Neural progenitor cell (in vitro differentiated cells): ENCODE data around the gene SPOCK3. TPM values are rescaled to one million over a fixed set of nuclear protein-coding genes. Genes with fewer than 3 reads are reported as not detected.

Experiments
- DNase-seq: peaks from one replicate; pipeline ENCODE4 v3.0.0-alpha.2; 2016; ENCODE audit warnings: low spot score
- H2AFZ ChIP-seq: fragments of 200-600 bp; sonication (generic); replicated peaks from 2 replicates; pipeline ENCODE4 v1.6.1; 2016; ENCODE audit warnings: antibody characterized with exemption
- H3F3A ChIP-seq: fragments of 200-600 bp; sonication (generic); 2 replicates; pipeline ENCODE4 v1.6.1; 2016; ENCODE audit warnings: antibody characterized with exemption, low read depth
- H3K27ac ChIP-seq: fragments of 200-600 bp; sonication (generic); 2 replicates; pipeline ENCODE4 v1.5.1; 2016; ENCODE audit warnings: mild to moderate bottlenecking
- H3K27me3 ChIP-seq: fragments of 200-600 bp; sonication (generic); 2 replicates; pipeline ENCODE4 v1.6.1; 2016; ENCODE audit warnings: mild to moderate bottlenecking, moderate library complexity
- H3K36me3 ChIP-seq: fragments of 200-600 bp; sonication (generic); 2 replicates; pipeline ENCODE4 v1.5.1; 2016
- H3K4me1 ChIP-seq: fragments of 200-600 bp; sonication (generic); 2 replicates; pipeline ENCODE4 v1.6.1; 2016; ENCODE audit warnings: mixed run types
- H3K4me2 ChIP-seq: fragments of 200-600 bp; sonication (generic); 2 replicates; pipeline ENCODE4 v1.6.1; 2016
- H3K4me3 ChIP-seq: fragments of 200-600 bp; sonication (generic); 2 replicates; pipeline ENCODE4 v1.5.1; 2016
- H3K79me2 ChIP-seq: fragments of 200-600 bp; sonication (generic); 2 replicates; pipeline ENCODE4 v1.6.1; 2016; ENCODE audit warnings: low read depth
- H3K9ac ChIP-seq: fragments of 200-600 bp; sonication (generic); 2 replicates; pipeline ENCODE4 v1.6.1; 2016
- H3K9me3 ChIP-seq: fragments of 200-600 bp; sonication (generic); 2 replicates; pipeline ENCODE4 v1.5.1; 2016; ENCODE audit warnings: low read depth
- H4K20me1 ChIP-seq: fragments of 200-600 bp; sonication (generic); 2 replicates; pipeline ENCODE4 v1.6.1; 2016; ENCODE audit warnings: low read depth
- H3K27ac Mint-ChIP-seq: 3 replicates; pipeline ENCODE4 v1.8.0; 2021; ENCODE audit warnings: mixed read lengths
- H3K27me3 Mint-ChIP-seq: 2 replicates; pipeline ENCODE4 v1.8.0; 2022; ENCODE audit warnings: low read depth, mild to moderate bottlenecking, inconsistent platforms, moderate library complexity, mixed read lengths; ENCODE audit not compliant: insufficient read depth
- H3K36me3 Mint-ChIP-seq: 3 replicates; pipeline ENCODE4 v1.8.0; 2021; ENCODE audit warnings: mixed read lengths
- H3K4me1 Mint-ChIP-seq: 3 replicates; pipeline ENCODE4 v1.8.0; 2021; ENCODE audit warnings: mixed read lengths
- H3K4me3 Mint-ChIP-seq: 3 replicates; pipeline ENCODE4 v1.8.0; 2021; ENCODE audit warnings: mild to moderate bottlenecking, moderate library complexity, mixed read lengths
- H3K9me3 Mint-ChIP-seq: 3 replicates; pipeline ENCODE4 v1.8.0; 2020; ENCODE audit warnings: mixed read lengths
- EZH2 ChIP-seq: fragments of 200-600 bp; sonication (generic); IDR thresholded peaks from 2 replicates; pipeline ENCODE4 v1.6.1; 2017; ENCODE audit warnings: antibody characterized with exemption, mild to moderate bottlenecking, moderate library complexity
- EZH2phosphoT487 ChIP-seq: fragments of 200-600 bp; sonication (generic); IDR thresholded peaks from 2 replicates; pipeline ENCODE4 v1.6.1; 2017; ENCODE audit warnings: antibody characterized with exemption
- total RNA-seq: library from RNA; depleted of rRNA; stranded (reverse); fragments of >200 nt; gene quantifications from 2 replicates; pipeline ENCODE4 v1.2.3, GENCODE V29; 2015; ENCODE audit warnings: low replicate concordance
- TF ChIP-seq, protein P1 (sequence below): fragments of 200-600 bp; sonication (generic); IDR thresholded peaks from 2 replicates; pipeline ENCODE4 v1.5.1; 2017; ENCODE audit warnings: antibody characterized with exemption, mild to moderate bottlenecking

SPOCK3 gene
- total RNA-seq, 1 donor from 2014 or later, result 0.21 TPM

DNA sequence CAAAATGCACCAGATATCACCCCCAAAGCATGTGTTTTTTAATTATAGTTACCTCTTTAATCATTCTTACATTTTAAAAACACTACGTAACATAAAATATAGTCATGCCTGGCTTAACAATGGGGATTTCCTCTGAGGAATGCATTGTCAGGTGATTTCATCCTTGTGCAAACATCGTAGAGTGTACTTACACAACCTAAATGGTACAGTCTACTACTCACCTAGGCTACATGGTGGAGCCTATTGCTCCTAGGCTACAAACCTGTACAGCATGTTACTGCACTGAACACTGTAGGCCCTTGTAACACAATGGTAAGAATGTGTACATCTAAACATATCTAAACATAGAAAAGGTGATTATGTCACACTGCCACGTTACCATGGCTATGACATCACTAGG is 208.6 kb downstream of the SPOCK3 start:
- Histone ChIP-seq H4K20me1 (no peaks in the 10 kb centered on the region), H3K4me2 (no peak overlapping the region), H3K79me2 (no peaks in the 10 kb centered on the region), H3K4me1 (no peaks in the 10 kb centered on the region), H3K4me3 (no peak overlapping the region), H3K9ac (no peak overlapping the region), H3F3A (no peaks in the 10 kb centered on the region), H2AFZ (no peak overlapping the region), H3K27me3 (no peaks in the 10 kb centered on the region), H3K27ac (no peak overlapping the region), H3K36me3 (no peaks in the 10 kb centered on the region), H3K9me3 (no peaks in the 10 kb centered on the region)
- Mint-ChIP-seq H3K9me3 (no peaks in the 10 kb centered on the region), H3K4me3 (no peak overlapping the region), H3K27ac (no peak overlapping the region), H3K4me1 (no peaks in the 10 kb centered on the region), H3K27me3 (no peaks in the 10 kb centered on the region), H3K36me3 (no peaks in the 10 kb centered on the region)
- DNase-seq, result no peak
- TF ChIP-seq EZH2phosphoT487 (no peak), EZH2 (no peak)
- TF ChIP-seq, protein P1, sequence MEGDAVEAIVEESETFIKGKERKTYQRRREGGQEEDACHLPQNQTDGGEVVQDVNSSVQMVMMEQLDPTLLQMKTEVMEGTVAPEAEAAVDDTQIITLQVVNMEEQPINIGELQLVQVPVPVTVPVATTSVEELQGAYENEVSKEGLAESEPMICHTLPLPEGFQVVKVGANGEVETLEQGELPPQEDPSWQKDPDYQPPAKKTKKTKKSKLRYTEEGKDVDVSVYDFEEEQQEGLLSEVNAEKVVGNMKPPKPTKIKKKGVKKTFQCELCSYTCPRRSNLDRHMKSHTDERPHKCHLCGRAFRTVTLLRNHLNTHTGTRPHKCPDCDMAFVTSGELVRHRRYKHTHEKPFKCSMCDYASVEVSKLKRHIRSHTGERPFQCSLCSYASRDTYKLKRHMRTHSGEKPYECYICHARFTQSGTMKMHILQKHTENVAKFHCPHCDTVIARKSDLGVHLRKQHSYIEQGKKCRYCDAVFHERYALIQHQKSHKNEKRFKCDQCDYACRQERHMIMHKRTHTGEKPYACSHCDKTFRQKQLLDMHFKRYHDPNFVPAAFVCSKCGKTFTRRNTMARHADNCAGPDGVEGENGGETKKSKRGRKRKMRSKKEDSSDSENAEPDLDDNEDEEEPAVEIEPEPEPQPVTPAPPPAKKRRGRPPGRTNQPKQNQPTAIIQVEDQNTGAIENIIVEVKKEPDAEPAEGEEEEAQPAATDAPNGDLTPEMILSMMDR, result no peak

- Histone ChIP-seq H3K4me1 (no peaks in the 10 kb centered on the region), H3K4me3 (no peak overlapping the region), H3K9me3 (no peaks in the 10 kb centered on the region), H3F3A (no peaks in the 10 kb centered on the region), H3K79me2 (no peaks in the 10 kb centered on the region), H3K27me3 (no peaks in the 10 kb centered on the region), H2AFZ (no peak overlapping the region), H3K27ac (no peak overlapping the region), H3K36me3 (no peaks in the 10 kb centered on the region), H3K9ac (no peak overlapping the region), H3K4me2 (no peak overlapping the region), H4K20me1 (no peaks in the 10 kb centered on the region)
- no peaks in the 10 kb centered on the region for H3K4me1 Mint-ChIP-seq
- H3K27me3 Mint-ChIP-seq, result no peaks in the 10 kb centered on the region
- no peaks in the 10 kb centered on the region for H3K36me3 Mint-ChIP-seq
- H3K27ac Mint-ChIP-seq, result no peak overlapping the region
- no peaks in the 10 kb centered on the region for H3K9me3 Mint-ChIP-seq
- TF ChIP-seq EZH2phosphoT487 (no peak), EZH2 (no peak)
- TF ChIP-seq, protein P1, result no peak
- H3K4me3 Mint-ChIP-seq, result no peak overlapping the region
- DNase-seq, result no peak
These were observed 210.8 kb downstream of the SPOCK3 start for GRCh38 chr4:167023364-167023925.

- Histone ChIP-seq H3K79me2 (no peaks in the 10 kb centered on the region), H3F3A (no peaks in the 10 kb centered on the region), H3K36me3 (no peaks in the 10 kb centered on the region), H3K4me2 (no peak overlapping the region), H3K4me3 (no peak overlapping the region), H3K9ac (no peak overlapping the region), H4K20me1 (no peaks in the 10 kb centered on the region), H3K27ac (no peak overlapping the region), H2AFZ (peak overlapping the region; percentile 8), H3K9me3 (no peaks in the 10 kb centered on the region), H3K27me3 (no peaks in the 10 kb centered on the region), H3K4me1 (no peaks in the 10 kb centered on the region)
- no peaks in the 10 kb centered on the region for H3K4me1 Mint-ChIP-seq
- no peak overlapping the region for H3K27ac Mint-ChIP-seq
- H3K4me3 Mint-ChIP-seq, result no peak overlapping the region
- TF ChIP-seq EZH2 (no peak), EZH2phosphoT487 (no peak)
- TF ChIP-seq, protein P1, result peak; percentile 88
- H3K9me3 Mint-ChIP-seq, result no peaks in the 10 kb centered on the region
- H3K36me3 Mint-ChIP-seq, result no peaks in the 10 kb centered on the region
- H3K27me3 Mint-ChIP-seq, result peaks cover 4% of the 10 kb centered on the region
- peak; percentile 80 for DNase-seq
These were observed 212.6 kb downstream of the SPOCK3 start for GRCh38 chr4:167021545-167022155.
